Activated CD4-positive, alpha-beta T cell treated with anti-CD3 and anti-CD28 coated beads, Interleukin-2, amount 10 ng/mL, durations not matched to agents 7 days and 5 days (primary cell): ENCODE results near the gene KCNJ4. TPM values are rescaled to one million over a fixed set of nuclear protein-coding genes. Genes with fewer than 3 reads are reported as not detected.
A peak's percentile ranks its signal among the peaks of the same experiment; 100 is the strongest.
"Not testable (repeated sequence)": the region's sequence is repeated elsewhere in the genome, so short reads cannot be mapped to it uniquely, and the experiment has no call there.

Experiments
- CTCF ChIA-PET: fragments of 350-600 bp; sonication (Branson Sonifier 250); formaldehyde crosslinking; loops from one replicate; lab custom pipeline; 2021; ENCODE audit warnings: antibody characterized with exemption; lab: Charles Lee
- POLR2A ChIA-PET: fragments of 350-600 bp; sonication (Branson Sonifier 250); formaldehyde crosslinking; loops from one replicate; lab custom pipeline; 2021; ENCODE audit warnings: antibody characterized with exemption; lab: Charles Lee
- DNase-seq: peaks from one replicate; pipeline ENCODE4 v3.0.0-alpha.2; 2020
- H3K27ac Mint-ChIP-seq: one replicate; pipeline ENCODE4 v1.8.0; 2021; ENCODE audit warnings: mild to moderate bottlenecking, moderate library complexity, mixed read lengths
- H3K27me3 Mint-ChIP-seq: one replicate; pipeline ENCODE4 v1.8.0; 2021; ENCODE audit warnings: mixed read lengths
- H3K36me3 Mint-ChIP-seq: one replicate; pipeline ENCODE4 v1.8.0; 2021; ENCODE audit warnings: low read depth, mixed read lengths
- H3K4me1 Mint-ChIP-seq: one replicate; pipeline ENCODE4 v1.8.0; 2021; ENCODE audit warnings: mixed read lengths
- H3K4me3 Mint-ChIP-seq: one replicate; pipeline ENCODE4 v1.8.0; 2021; ENCODE audit warnings: mild to moderate bottlenecking, moderate library complexity, mixed read lengths
- H3K9me3 Mint-ChIP-seq: one replicate; pipeline ENCODE4 v1.8.0; 2021; ENCODE audit warnings: mixed read lengths
- total RNA-seq, 2 experiments: library from RNA; stranded (reverse); gene quantifications; one replicate each; pipeline ENCODE4 v1.2.3, GENCODE V29; 2021

The KCNJ4 gene
- total RNA-seq, 2 experiments from 2014 or later, result not detected

DNA sequence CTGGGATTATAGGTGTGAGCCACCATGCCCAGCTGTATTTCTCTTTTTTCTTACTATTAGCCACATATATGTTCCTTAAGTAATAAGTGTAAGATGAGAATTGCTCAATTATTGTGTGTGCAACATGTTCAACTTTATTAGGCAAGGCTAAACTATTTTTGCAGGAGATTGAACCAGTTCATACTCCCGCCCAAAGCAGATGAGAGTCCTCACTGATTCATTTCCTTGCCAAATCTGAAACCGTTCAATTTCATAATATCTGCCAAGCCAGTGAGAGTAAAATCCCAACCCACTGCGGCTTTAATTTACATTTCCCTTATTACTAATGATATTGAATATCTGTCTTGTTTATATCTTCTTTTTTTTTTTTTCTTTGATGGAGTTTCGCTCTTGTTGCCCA, 48.4 kb downstream of the KCNJ4 start:
- Mint-ChIP-seq H3K27ac (no peak overlapping the region), H3K36me3 (no peaks in the 10 kb centered on the region), H3K9me3 (no peaks in the 10 kb centered on the region), H3K4me1 (no peaks in the 10 kb centered on the region), H3K4me3 (no peak overlapping the region), H3K27me3 (peaks cover 10% of the 10 kb centered on the region)
- CTCF ChIA-PET, result interaction anchor here (0.6 kb wide), 1 partner anchor 771 kb away, joined by 3 read pairs; no protein-coding TSS in a partner anchor
- POLR2A ChIA-PET, result no interaction called here
- DNase-seq, result no peak

DNA sequence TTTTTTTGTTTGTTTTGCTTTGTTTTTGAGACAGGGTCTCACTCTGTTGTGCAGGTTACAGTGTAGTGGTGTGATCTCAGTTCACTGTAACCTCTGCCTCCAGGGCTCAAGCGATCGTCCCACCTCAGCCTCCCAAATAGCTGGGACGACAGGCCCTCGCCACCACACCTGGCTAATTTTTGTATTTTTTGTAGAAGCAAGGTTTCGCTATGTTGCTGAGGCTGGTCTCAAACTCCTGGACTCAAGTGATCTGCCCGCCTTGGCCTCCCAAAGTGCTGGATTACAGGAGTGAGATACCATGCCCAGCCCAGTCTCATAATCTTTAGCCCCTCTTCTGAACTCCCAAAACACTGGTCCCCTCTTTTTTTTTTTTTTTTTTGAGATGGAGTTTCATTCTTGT, 50.6 kb downstream of the KCNJ4 start:
- DNase-seq, result no peak
- H3K27ac Mint-ChIP-seq, result no peak overlapping the region
- POLR2A ChIA-PET, result no interaction called here
- no peaks in the 10 kb centered on the region for H3K9me3 Mint-ChIP-seq
- peaks cover 3% of the 10 kb centered on the region for H3K4me1 Mint-ChIP-seq
- H3K27me3 Mint-ChIP-seq, result peaks cover 22% of the 10 kb centered on the region
- no peaks in the 10 kb centered on the region for H3K36me3 Mint-ChIP-seq
- H3K4me3 Mint-ChIP-seq, result no peak overlapping the region
- CTCF ChIA-PET, result no interaction called here

DNA sequence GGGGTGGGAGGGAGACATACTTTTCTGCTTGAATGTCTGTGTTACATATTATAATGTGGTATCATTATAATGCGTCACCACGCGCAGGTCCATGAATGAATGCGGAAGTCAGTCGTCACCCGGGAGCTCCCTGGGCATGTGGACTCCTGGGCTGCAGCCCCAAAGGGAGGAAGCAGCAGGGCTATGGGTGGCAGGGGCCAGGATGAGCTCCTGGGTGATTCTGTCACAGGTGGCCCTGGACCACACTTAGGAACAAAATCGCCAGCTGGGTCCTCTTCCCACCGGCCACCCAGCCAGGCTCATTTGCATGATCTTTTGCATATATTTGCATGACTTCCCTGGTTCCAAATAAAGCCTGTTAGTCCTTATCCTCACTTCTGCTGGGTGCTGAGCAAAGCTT, 51.2 kb downstream of the KCNJ4 start:
- Mint-ChIP-seq H3K27me3 (peaks cover 22% of the 10 kb centered on the region), H3K9me3 (no peaks in the 10 kb centered on the region), H3K4me1 (peaks cover 6% of the 10 kb centered on the region), H3K36me3 (no peaks in the 10 kb centered on the region), H3K27ac (no peak overlapping the region), H3K4me3 (no peak overlapping the region)
- ChIA-PET CTCF (no interaction called here), POLR2A (no interaction called here)
- no peak for DNase-seq

DNA sequence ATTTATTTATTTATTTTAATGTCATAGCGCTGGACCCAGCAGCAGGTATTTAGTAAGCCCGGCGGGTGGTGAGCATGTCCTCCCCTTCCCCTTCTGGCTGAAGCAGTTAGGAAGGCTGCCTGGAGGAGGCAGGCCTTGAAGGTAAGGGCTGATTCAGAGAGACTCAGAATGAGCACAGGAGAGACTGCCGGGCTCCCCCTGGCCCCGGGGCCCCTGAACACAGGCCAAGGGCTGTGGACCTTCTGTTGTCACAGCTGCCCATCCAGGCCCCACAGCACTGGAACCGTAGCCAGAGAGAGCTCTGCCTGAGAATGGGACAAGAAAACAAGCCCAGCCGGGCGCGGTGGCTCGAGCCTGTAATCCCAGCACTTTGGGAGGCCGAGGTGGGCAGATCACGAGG, 52.8 kb downstream of the KCNJ4 start:
- Mint-ChIP-seq H3K4me1 (peaks cover 9% of the 10 kb centered on the region), H3K36me3 (no peaks in the 10 kb centered on the region), H3K27ac (no peak overlapping the region), H3K4me3 (no peak overlapping the region), H3K27me3 (peaks cover 19% of the 10 kb centered on the region), H3K9me3 (no peaks in the 10 kb centered on the region)
- no peak for DNase-seq
- POLR2A ChIA-PET, result no interaction called here
- CTCF ChIA-PET, result interaction anchor here (0.6 to 1.4 kb wide), 3 partner anchors 12 to 406 kb away, joined by 3 read pairs; no protein-coding TSS in a partner anchor

DNA sequence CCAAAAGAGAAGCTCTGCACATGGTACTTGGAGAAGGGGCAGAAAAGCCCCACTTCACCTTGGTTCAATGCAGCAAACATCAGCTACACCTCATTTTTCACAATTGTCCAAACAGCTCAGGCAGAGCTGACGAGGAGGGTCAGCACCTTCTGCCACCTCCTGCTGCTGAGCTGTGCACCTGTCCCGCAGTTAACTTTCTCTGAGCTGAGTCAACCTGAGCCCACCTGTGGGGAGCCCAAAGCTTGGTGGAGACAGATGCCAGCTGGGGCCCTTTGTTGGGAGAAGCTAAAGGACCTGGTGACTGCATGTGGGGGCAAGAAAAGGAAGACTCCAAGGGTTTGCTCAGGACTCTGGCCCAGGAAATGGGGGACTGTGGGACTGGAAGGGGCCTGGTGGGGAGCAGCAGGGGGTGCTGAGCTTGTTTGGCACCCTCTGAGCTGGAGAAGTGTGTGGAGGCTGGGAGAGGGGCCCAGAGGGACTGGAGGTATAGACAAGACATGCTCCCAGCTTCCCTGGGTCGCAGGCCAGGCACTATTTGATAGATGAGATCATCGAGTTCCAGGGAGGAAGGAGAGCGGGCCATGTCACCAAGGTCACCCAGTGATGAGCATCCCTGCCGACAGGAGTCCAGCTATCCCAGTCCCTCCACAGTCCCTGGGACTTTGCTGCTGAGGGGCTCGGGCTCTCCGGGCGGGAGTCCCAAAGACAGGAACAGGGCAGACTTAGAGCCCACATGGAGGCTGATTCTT, 53.5 kb downstream of the KCNJ4 start:
- H3K27me3 Mint-ChIP-seq, result peaks cover 17% of the 10 kb centered on the region
- no peak overlapping the region for H3K4me3 Mint-ChIP-seq
- POLR2A ChIA-PET, result no interaction called here

DNA sequence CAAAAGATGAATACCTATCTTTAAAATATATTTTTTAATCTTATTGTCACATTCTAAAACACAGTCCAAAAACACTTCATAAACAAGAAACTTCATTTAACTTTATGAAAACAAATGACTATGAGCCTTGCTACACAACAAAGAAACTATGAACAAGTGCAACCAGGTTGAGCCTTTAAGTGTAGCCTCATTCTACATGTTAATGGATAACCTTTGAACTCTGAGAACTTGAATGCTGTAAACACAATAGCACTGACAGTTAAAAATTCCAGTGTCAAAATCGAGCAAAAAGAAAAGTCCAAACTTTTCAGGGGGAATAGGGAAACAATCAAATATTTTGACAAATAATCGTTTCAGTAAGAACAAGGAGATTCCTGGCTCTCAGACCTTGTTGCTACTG, 54.7 kb downstream of the KCNJ4 start:
- CTCF ChIA-PET, result not testable (repeated sequence)
- peaks cover 28% of the 10 kb centered on the region for H3K4me1 Mint-ChIP-seq

More for the DNA sequence above, 53.5 kb downstream of the KCNJ4 start:
- Mint-ChIP-seq H3K27ac (no peak overlapping the region), H3K36me3 (no peaks in the 10 kb centered on the region), H3K9me3 (no peaks in the 10 kb centered on the region), H3K4me1 (peaks cover 16% of the 10 kb centered on the region)
- DNase-seq, result no peak
- CTCF ChIA-PET, result interaction anchor here (0.5 to 1.4 kb wide), 7 partner anchors 11 to 554 kb away, joined by 3 to 4 read pairs (median 3); no protein-coding TSS in a partner anchor

DNA sequence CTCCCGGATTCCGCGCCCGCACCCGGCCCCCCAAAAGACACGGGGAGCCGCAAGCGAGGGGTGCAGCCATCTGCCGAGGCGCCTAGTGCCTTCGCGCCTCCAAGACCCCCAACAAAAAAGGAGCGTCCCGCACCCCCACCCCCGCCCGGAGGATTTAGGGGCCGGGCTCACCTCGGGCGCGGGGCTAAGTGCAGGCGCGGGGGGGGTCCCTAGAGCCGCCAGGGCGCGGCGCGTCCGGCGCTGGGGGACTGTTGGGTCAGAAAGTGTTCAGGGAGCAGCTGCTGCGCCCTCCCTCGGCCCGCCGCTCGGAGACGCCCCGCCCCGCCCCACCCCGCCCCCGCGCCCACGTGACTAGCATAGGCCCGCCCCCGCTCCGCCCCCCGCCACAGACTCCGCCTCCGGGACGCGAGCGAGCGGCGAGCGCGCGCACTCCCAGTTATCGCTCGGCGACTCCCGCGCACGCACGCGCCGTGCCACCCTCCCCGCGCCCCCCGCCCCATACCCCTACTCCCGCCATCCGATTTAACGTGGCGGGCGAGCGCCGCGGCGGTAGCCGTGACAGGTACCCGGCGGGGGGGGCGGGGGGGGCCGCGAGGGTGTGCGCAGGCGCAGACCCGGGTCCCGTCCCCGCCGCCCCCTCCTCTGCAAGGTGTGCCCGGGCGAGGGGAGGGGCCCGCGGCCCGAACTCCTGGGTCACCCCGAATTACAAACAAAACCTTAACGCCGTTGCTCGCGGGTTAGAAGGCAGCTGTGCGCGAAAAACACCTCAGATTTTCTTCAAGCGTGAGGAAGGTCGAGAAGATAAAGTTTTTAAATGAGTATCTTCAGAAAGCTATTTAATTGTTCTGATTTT, 56.2 kb downstream of the KCNJ4 start:
- Mint-ChIP-seq H3K27me3 (peaks cover 17% of the 10 kb centered on the region), H3K4me3 (peak overlapping the region; percentile 77), H3K27ac (peak overlapping the region; percentile 89), H3K4me1 (peaks cover 42% of the 10 kb centered on the region), H3K36me3 (no peaks in the 10 kb centered on the region), H3K9me3 (no peaks in the 10 kb centered on the region)
- ChIA-PET POLR2A (interaction anchor here (0.6 kb wide), 1 partner anchor 358 kb away, joined by 3 read pairs; no protein-coding TSS in a partner anchor), CTCF (no interaction called here)
- DNase-seq, result peak; percentile 83

More for the DNA sequence above, 54.7 kb downstream of the KCNJ4 start:
- DNase-seq, H3K4me3 Mint-ChIP-seq, H3K27ac Mint-ChIP-seq, H3K9me3 Mint-ChIP-seq, H3K36me3 Mint-ChIP-seq, POLR2A ChIA-PET: not testable (repeated sequence)
- peaks cover 17% of the 10 kb centered on the region for H3K27me3 Mint-ChIP-seq

DNA sequence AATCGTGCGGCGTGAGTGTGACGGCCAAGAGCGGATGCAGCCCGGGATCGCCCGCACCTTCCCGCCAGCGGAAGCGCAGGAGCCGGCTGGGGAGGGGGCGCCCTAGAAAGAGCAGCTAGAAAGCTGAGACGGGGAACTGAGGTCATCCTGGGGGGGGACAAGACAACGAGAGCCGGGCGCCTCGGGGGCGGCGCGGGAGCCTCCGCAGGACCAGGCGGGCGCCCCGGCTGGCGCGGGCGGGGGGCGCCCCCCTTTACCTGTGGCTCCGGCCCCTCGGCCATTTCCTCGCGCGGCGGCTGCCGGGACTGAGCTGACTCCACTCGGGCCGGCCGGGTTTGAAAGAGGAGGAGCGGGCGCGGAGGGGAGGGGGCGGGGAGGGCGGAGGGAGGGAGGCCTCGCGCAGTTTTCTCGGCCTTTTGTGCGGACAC, 56.8 kb downstream of the KCNJ4 start:
- peak overlapping the region; percentile 77 for H3K4me3 Mint-ChIP-seq
- POLR2A ChIA-PET, H3K36me3 Mint-ChIP-seq, CTCF ChIA-PET, H3K9me3 Mint-ChIP-seq: not testable (repeated sequence)
- peak overlapping the region; percentile 79 for H3K27ac Mint-ChIP-seq
- peaks cover 16% of the 10 kb centered on the region for H3K27me3 Mint-ChIP-seq
- peak; percentile 55 for DNase-seq
- peaks cover 49% of the 10 kb centered on the region for H3K4me1 Mint-ChIP-seq

DNA sequence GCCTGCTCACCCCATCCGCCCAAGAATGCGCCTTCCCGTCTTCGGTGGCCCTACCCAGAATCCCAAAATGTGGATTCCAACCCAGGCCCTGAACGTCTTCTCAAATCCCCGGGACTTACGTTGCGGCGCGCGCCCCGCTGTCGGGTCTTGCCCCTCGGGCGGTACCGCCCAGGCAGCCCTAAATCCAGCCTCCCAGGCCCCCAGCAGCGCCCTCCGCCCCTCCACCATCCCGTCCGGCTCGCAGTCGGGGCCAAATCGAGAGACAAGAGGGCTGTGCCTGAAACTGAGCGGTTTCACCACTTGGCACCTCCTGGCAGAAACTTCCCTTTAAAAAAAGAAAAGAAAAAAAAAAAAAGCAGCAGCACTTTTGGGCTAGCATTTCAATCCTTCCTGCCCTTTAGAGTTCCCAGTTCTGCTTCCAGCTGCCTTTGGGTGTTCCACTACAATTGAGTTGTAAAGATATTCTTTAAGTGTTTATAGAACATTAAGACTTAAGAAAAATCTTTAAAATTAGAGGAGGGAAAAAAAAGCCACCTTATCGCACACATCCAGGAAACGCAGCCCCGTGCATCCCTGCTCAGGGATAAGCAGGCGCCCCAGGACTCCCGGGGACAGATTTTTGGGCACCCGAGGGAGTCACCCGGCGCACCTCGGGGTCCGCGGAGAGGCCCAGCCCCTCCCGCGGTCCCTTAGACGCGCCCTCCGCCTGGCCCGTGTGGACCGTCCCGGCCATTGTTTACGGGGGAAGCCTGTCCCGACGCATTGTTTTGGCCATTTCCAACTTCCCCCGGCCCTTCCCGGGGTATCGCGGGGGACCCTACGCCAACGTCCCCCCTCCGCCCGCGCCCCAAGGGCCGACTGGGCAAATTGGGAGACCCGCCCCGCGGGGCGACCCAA, 57.6 kb downstream of the KCNJ4 start:
- peak; percentile 18 for DNase-seq
- POLR2A ChIA-PET, result no interaction called here

DNA sequence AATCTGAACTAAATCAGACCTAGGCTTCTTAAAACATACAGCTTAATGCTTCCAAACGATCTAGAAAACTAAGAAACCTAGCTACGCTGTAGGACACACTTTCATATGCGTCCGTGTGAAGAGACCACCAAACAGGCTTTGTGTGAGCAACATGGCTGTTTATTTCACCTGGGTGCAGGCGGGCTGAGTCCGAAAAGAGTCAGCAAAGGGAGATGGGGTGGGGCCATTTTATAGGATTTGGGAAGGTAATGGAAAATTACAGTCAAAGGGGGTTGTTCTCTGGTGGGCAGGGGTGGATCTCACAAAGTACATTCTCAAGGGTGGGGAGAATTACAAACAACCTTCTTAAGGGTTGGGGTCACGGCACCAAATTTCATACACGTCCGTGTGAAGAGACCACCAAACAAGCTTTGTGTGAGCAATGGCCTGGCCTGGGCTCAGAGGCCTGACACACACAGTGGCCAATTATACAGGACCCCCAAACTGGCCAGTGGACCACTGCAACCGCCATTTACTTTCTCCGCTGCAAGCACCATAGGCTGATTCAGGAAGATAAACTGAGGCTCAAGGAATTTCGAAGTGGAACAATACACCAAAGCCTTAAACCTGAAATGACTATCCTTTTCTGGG, 58.4 kb downstream of the KCNJ4 start:
- H3K36me3 Mint-ChIP-seq, H3K9me3 Mint-ChIP-seq, DNase-seq, CTCF ChIA-PET, POLR2A ChIA-PET: not testable (repeated sequence)
- Mint-ChIP-seq H3K27ac (peak overlapping the region; percentile 33), H3K4me1 (peaks cover 56% of the 10 kb centered on the region), H3K4me3 (peak overlapping the region; percentile 75), H3K27me3 (peaks cover 11% of the 10 kb centered on the region)

More for the DNA sequence above, 57.6 kb downstream of the KCNJ4 start:
- H3K4me1 Mint-ChIP-seq, result peaks cover 56% of the 10 kb centered on the region
- peak overlapping the region; percentile 75 for H3K4me3 Mint-ChIP-seq
- H3K9me3 Mint-ChIP-seq, result no peaks in the 10 kb centered on the region
- CTCF ChIA-PET, result interaction anchor here (0.6 kb wide), 1 partner anchor 580 kb away, joined by 5 read pairs; no protein-coding TSS in a partner anchor
- peak overlapping the region; percentile 69 for H3K27ac Mint-ChIP-seq
- H3K36me3 Mint-ChIP-seq, result no peaks in the 10 kb centered on the region
- peaks cover 14% of the 10 kb centered on the region for H3K27me3 Mint-ChIP-seq

DNA sequence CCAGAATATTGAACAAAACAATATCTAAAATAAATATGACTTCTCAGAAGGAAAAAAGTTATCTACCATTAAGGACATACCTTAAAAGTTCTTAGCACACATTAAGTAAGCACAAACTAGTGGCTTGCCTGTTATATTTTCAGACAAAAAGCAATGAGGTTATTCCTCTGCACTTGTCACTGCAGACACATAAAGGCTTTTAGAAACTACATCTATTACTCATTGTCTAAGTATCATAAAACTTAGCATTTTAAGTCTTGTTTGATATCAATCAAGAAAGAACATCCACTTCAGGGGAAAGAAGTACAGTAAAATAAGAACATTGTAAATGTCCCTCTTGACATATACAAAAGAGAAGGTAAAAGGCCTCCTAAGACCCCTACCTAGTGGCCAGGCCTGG, 59.1 kb downstream of the KCNJ4 start:
- Mint-ChIP-seq H3K4me3 (peak overlapping the region; percentile 75), H3K4me1 (peaks cover 59% of the 10 kb centered on the region)
- H3K36me3 Mint-ChIP-seq, CTCF ChIA-PET, DNase-seq, POLR2A ChIA-PET, H3K9me3 Mint-ChIP-seq, H3K27me3 Mint-ChIP-seq, H3K27ac Mint-ChIP-seq: not testable (repeated sequence)
